Fibroblast of mammary gland (primary cell): ENCODE data around the gene CACHD1.

ENCODE experiments used
- DNase-seq: peaks from one replicate; pipeline ENCODE4 v3.0.0-alpha.2; 2010; ENCODE audit warnings: low read depth
- H3K4me3 ChIP-seq: 2 replicates; pipeline ENCODE4 v1.5.1; 2011; ENCODE audit warnings: low read depth, mild to moderate bottlenecking, low read length, moderate library complexity; ENCODE audit not compliant: control insufficient read depth
- TF ChIP-seq, protein P1 (sequence below): conservative IDR thresholded peaks from 2 replicates; pipeline ENCODE4 v1.5.1; 2011; ENCODE audit warnings: low read depth, low read length, inconsistent platforms; ENCODE audit not compliant: control insufficient read depth, insufficient read depth

CACHD1 gene

DNA sequence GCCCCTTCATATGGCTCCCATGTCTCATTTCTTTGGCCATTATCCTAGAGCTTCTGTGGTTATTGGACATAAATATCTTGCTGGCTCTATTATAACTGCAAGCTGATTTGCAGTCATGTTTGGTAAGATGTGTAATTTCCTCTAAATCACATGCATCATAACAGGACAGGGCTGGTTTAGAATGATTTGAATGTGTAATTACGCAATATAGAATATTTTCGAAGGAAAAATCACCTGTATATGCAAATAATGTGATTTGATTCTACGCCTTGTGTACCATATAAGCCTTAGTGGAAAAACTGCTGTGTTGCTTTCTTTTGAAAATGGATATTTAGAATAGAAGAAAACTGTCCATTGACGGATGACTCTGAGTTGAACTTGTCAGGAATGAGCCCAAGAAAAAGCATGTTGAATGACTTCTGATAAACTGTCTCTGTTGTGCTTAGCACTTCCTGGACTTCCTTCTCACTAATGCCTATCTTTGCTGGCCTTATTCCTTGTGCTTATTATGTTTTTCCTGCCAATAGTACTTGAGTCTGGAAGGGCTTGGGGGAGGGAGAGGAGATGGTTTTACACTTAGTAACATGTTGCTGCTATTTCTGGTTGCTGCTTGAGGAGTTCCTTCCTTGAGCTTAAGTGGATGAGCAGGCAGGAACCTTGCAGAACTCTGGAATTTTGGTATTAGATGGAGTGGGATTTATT lies 6.5 kb downstream of the CACHD1 start:
- TF ChIP-seq, protein P1, sequence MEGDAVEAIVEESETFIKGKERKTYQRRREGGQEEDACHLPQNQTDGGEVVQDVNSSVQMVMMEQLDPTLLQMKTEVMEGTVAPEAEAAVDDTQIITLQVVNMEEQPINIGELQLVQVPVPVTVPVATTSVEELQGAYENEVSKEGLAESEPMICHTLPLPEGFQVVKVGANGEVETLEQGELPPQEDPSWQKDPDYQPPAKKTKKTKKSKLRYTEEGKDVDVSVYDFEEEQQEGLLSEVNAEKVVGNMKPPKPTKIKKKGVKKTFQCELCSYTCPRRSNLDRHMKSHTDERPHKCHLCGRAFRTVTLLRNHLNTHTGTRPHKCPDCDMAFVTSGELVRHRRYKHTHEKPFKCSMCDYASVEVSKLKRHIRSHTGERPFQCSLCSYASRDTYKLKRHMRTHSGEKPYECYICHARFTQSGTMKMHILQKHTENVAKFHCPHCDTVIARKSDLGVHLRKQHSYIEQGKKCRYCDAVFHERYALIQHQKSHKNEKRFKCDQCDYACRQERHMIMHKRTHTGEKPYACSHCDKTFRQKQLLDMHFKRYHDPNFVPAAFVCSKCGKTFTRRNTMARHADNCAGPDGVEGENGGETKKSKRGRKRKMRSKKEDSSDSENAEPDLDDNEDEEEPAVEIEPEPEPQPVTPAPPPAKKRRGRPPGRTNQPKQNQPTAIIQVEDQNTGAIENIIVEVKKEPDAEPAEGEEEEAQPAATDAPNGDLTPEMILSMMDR: no peak
- H3K4me3 ChIP-seq: no peak overlapping the region
- DNase-seq: peak; percentile 72

DNA sequence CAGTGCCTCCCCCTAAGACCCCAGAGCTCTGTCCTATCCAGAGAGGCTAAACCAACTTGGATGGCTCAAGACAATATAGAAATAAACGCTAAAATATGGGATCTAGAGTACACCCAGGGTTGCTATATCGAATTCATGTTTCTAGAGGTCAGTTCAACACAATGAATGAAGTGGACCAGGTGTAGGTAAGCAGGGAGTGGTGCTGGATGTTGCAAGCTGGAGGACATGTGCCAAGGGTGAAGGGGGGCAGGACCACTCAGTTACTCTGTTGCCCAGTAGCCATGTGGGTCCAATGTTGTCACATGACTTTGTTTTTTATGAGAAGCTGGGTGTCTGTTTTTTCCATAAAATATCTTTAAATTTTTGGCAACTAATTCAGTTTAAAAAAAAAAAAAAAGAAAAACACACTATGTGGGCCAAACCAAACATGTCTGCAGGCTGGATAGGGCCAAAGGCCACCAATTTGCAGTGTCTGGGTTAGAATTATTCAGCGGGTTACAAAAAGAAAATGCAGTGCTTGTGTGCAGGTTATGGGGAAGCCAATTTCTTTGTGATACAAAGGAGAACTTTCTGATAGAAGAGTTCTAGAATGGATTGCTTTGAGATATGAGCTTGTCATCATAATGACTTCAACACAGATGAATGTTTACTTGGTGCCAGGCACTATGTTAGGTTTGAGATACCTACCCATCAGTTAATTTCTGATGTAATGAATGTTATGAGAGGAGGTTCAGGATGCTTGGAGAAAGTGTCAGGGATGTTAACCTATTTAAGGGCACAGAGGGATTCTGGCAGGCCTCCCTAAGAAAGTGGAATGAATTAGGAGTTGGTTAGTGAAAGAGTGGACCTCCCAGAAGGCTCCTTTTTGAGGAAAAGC lies 8.9 kb downstream of the CACHD1 start:
- no peak for DNase-seq
- TF ChIP-seq, protein P1: no peak
- no peak overlapping the region for H3K4me3 ChIP-seq

DNA sequence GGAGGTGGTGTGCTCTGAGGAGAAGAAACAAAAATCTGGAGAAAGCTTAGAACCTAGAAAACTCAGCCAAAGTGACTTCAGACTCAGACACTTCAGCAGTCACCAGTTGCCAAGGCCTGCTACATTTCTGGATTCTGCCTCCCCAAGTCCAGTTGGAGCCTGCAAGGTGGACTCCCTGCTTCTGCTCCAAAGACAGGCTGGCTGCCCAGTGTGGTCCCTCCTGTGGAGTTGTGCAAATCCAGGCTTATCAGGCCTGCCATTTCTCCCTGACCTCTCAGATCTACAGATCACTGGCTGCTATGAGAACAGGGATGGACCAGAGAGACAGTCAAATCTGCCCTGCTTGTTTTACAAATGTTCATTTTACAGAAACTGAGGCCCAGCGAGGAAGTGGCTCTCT lies 9.9 kb downstream of the CACHD1 start:
- DNase-seq: no peak
- no peak overlapping the region for H3K4me3 ChIP-seq
- TF ChIP-seq, protein P1: no peak

- TF ChIP-seq, protein P1: no peak
- H3K4me3 ChIP-seq: no peak overlapping the region
- no peak for DNase-seq
Measured at GRCh38 chr1:64480999-64481772, 11.3 kb downstream of the CACHD1 start.

DNA sequence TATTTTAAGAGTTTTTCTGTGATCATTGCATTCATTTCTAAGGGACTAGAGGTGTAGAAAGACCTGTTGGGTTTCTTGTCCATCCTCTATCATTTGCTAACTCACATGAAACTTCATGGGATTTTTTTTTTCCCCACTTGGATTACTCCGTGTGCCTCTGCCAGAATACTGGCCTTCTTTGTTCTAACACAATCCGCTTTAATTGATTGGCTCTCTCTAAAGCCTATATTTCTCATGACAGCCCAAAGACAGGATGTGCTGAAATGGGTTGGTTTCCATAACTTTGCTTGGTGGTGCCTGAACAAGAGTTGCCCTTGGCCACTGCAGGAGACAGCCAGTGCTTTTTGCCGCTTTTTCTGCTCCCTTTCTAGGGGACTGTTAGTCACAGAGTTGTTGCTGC lies 12.2 kb downstream of the CACHD1 start:
- no peak overlapping the region for H3K4me3 ChIP-seq
- TF ChIP-seq, protein P1: no peak
- DNase-seq: no peak

- DNase-seq: no peak
- no peak overlapping the region for H3K4me3 ChIP-seq
- TF ChIP-seq, protein P1: no peak
Measured at GRCh38 chr1:64482720-64483119, 12.8 kb downstream of the CACHD1 start.
